Kidney epithelial cell (primary cell): Measurements from ENCODE around the gene LRRC37A. TPM values are rescaled to one million over a fixed set of nuclear protein-coding genes. Genes with fewer than 3 reads are reported as not detected.
"Not testable (repeated sequence)": the region's sequence is repeated elsewhere in the genome, so short reads cannot be mapped to it uniquely, and the experiment has no call there.

Experiments
- DNase-seq: peaks from one replicate; pipeline ENCODE4 v3.0.0-alpha.2; 2010; ENCODE audit warnings: low read depth
- H3K27me3 ChIP-seq: 2 replicates; pipeline ENCODE4 v1.6.0; 2011; ENCODE audit warnings: low read length; ENCODE audit not compliant: control insufficient read depth, insufficient read depth
- H3K36me3 ChIP-seq: 2 replicates; pipeline ENCODE4 v1.5.1; 2011; ENCODE audit warnings: low read length; ENCODE audit not compliant: control insufficient read depth, insufficient read depth
- H3K4me3 ChIP-seq: 2 replicates; pipeline ENCODE4 v1.5.1; 2011; ENCODE audit warnings: low read depth, mild to moderate bottlenecking, control low read depth, low read length
- total RNA-seq: library from RNA; depleted of rRNA; stranded (reverse); fragments of >200 nt; gene quantifications from 2 replicates; pipeline ENCODE4 v1.2.3, GENCODE V29; 2015

Gene LRRC37A
- total RNA-seq, 1 donor from 2014 or later = 2.0 TPM

- H3K27me3 ChIP-seq, H3K4me3 ChIP-seq, DNase-seq, H3K36me3 ChIP-seq: not testable (repeated sequence)
These were observed 78.5 kb downstream of the LRRC37A start for GRCh38 chr17:46373418-46373817.

GRCh38 chr17:46383118-46383517 lies 88.2 kb downstream of the LRRC37A start:
- not testable (repeated sequence) for H3K4me3 ChIP-seq, H3K27me3 ChIP-seq, H3K36me3 ChIP-seq, DNase-seq

DNA sequence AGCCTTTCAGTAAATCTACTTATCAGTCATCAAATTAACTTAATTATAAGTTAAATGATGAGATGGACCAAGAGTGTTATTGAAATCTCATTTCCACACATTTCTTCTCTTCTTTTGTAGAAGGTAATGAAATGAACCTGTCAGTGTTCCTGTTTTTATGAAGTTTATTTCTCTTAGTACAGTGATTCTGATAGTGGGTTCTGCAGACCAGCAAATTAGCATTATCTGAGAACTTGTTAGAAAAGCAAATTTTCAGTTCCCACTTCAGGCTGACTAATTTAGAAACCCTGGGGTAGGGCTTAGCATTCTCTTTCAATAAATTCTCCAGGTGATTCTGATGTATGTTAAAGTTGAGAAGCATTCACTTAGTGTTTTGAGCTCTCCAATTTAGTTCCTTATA lies 90.6 kb downstream of the LRRC37A start:
- not testable (repeated sequence) for H3K4me3 ChIP-seq, DNase-seq, H3K27me3 ChIP-seq, H3K36me3 ChIP-seq

Other genes with a start within 250 kb of the LRRC37A start
- 56.2 and 64.5 TPM in 2 replicates for gene KANSL1, start 101.7 kb upstream of the LRRC37A start, total RNA-seq
- gene ARL17B, start 66.6 kb downstream of the LRRC37A start, total RNA-seq = 2.1 and 3.8 TPM in 2 replicates
- gene LRRC37A2, start 217.3 kb downstream of the LRRC37A start, total RNA-seq = 6.3 and 6.4 TPM in 2 replicates